Nucleus accumbens (tissue), 56 donors: ENCODE measurements around the gene AFAP1.

Source experiments
- DNase-seq, 56 donors: peaks; one replicate each; lab custom pipeline; 2025; lab: John Stamatoyannopoulos, UW

The AFAP1 gene

DNA sequence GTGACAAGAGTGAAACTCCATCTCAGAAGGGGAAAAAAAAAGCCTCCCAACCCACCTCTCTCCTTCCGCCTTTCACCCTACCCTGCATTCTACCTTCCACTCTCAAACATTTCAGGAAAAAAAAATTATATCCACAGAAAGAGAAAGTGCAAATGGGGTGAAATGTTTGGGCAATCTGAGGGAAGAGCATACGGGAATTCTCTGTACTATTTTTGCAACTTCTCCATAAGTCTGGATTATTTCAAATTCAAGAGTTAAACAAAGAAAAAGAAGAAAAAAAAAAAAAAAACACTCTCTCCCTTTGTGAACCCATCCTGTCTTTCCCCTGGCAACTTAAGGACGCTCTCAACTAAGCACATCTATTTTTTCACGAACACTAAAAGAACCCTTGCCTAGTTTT lies 41.3 kb downstream of the AFAP1 start:
- no peak for DNase-seq

DNA sequence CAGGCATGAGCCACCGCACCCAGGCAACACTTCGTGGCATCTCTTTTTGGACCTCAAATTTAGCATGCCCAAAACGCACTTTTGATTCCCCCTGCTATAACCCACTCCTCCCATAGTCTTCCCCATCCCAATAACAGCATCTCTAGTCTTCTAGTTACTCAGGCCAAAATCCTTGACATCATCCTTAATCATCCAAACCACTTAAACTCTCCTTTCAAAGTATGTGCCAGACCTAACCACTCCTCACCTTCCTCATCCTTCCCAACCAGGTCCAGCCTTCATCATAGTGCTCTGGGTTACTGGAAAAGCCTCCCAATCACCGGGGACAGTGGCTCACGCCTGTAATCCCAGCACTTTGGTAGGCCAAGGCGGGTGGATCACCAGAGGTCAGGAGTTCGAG lies 41.9 kb downstream of the AFAP1 start:
- no peak for DNase-seq

DNA sequence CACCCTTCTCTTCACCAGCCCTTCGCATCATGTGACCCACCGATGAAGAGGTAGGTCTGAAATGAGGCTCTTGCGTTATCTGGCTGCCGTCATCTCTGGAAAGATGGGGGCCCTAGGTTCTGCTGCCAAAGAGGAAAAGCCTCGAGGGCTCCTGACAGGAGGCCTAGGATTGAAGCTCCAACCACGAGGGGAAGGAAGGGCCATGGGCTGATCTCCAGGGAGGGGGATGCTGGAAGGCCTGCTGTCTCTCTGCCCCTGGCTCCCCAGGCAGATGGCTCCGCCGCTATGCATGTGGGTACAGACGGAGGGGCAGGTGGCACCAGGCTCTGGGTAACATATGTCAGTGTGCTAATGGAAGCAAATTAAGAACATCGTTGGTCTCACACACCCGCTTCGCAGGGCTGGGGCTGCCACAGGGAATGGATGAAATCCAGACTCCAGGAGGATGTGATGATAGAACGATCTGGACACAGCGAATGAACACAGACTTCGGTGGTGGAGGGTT lies 44.9 kb downstream of the AFAP1 start:
- no peak for DNase-seq

DNA sequence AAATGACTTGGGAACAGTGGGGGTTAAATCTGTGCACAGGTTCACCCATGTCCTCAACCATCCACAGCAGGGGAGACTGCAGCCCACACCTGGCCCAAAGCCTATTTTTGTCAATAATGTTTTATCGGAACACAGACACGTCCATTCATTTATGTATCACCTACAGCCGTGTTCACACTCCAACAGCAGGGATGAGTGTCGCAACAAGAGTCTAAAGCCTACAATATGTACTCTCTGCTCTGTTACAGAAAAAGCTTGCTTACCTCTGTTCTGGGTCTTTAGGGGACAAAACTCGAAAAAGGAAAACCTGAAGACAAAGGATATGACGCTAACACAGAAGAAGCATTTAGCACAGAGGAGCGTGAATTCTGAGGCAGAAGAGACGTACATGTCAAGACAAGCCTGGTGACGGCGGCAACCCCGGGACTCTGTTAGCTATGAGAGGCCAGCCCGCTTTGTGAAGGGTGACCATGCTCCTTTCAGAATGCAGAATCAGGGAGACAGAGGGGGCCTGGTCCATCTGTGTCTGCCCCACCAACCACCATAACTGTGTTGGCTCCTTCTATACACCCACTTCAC lies 45.5 kb downstream of the AFAP1 start:
- DNase-seq = no peak

DNA sequence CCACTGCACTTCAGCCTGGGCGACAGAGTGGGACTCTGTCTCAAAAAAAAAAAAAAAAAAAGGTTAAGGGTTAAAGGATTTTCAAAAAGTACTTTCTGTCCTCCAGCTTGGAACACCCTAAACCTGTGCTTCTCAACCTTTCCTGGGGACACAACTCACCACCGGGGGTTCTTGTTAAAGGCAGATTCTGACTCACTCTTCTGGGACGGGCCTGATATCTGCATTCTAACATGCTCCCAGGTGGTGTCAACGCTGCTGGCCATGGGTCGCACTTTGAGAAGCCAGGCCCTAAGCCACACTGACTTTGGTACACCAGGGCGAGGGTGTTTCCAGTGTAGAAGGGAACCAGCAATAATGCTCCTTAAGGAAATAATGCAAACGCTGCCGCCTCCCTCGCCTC lies 46.1 kb downstream of the AFAP1 start:
- no peak for DNase-seq

DNA sequence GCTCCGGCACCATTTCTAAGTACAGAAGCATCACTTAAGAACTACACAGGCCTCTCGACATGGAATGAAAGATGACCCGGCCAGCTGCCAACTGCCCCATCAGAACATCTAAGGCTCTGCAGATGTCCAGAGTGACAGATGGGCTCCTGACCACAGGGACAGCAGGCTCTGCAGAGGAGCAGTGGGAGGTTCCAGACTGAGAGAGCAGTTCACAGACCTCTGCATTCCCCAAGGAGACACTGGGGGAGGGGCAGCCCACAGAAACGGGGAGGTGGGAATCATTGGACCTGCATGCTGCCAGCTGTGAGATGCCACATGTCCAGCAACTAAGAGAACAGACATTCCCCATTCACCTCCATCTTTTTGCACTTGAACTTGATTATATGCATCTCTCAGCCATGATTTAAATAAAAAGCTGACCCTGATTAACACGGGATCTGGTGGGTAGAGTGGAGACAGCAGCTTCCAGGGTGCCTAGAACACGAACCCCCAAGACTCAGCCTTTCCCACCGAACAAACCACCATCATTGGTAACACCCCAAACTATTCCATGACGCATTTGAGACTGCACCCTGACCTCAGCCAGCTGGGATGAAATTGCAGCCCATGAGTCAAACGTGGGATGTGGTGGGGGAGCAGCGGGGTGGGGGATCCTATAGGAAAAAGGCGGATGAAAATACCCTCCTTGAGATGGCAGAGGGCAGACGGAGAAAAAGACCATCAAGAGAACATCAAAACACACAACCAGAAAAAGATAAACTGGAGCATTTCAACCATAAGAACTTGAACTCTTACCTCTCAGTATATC lies 47.2 kb downstream of the AFAP1 start:
- DNase-seq = no peak

DNA sequence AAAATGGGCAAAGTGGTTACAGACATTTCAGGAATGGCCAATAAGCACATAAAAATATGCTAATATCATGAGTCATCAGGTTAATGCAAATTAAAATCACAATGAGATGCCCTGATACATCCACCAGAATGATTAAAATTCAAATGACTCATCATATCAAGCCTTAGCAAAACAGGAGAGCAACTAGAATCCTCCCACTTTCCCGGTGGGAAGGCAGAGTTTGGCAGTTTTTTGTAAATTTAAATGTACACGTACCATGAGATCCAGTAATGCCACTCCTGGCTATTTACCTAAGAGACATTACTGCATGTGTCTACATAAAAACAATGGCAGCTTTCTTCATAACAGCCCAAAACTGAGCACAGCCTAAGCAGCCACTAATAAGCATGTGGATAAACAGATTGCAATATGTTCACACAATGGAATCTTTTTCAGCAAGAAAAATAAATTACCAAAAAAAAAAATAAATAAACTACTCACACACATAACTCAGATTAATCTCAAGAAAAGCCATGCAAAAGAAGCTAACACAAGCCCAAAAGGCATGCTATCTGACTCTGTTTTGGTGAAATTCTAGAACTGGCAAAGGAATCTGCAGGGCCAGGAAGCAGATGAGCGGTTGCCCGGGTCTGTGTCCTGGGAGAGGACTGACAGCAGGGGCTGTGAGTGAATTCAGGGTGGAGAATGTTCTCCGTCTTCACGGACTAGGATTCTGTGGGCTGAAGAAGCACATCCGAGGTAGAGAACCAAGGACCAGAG lies 48.8 kb downstream of the AFAP1 start:
- DNase-seq = no peak

DNA sequence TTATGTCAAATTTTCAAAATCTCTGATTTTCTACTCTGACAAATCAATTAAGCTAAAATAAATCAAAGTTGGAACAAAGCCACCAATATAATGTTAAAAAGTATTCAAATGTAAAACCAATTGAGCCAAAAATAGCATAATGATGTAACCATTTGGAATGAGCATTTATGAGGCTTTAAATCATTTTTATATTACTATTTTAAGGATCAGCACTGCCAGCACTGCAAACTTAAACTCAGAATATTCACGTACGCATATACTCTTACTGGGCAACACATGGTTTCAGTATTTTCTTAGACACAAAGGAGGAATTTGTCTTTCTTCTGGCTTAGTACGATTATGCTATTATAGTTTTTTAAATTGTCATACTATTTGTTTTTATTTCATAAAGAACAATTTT lies 52.2 kb downstream of the AFAP1 start:
- DNase-seq = no peak

DNA sequence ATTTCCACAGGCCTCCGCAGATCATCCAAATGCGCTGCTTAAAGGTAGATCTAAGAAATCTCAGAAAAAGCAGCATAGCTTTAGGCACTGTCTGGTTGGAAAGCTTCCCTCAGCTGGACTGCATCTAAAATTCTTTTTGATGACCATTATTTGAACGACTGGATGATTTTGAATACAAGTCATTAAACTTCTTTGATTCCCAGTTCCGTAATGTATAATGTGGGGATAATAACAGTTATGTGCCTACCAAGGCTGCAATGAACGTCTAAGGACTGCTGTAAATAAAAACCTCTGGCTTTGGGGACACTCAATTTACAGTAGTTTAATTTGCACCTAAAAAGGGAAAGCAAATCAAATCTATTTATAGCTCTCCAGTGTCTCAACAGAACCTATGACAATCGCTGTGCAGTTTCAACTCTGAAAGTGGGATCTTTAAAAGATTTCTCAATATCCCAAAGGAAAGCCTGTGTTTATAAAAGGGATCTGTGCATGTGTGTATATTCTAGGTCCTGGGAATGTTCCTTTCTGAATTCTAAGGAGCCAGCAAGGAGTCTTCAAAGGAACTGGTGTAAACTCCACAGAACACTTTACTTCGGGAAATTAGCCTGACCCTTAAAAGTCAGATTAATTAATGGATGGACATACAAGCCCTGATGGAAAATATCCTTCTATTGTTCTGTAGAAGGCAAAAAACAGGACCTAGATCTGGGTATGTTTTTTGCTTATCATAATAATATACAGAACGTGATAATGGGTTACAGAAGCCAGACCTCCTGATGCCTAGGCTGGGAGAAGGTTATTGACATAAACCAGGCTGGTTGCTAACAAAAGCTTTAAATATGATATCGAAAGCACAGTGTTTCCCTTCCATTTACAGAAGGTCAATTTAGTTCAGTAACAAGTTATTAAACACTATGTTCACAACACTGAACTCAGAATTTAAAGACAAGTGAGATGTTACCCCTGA lies 53.4 kb downstream of the AFAP1 start:
- no peak for DNase-seq

DNA sequence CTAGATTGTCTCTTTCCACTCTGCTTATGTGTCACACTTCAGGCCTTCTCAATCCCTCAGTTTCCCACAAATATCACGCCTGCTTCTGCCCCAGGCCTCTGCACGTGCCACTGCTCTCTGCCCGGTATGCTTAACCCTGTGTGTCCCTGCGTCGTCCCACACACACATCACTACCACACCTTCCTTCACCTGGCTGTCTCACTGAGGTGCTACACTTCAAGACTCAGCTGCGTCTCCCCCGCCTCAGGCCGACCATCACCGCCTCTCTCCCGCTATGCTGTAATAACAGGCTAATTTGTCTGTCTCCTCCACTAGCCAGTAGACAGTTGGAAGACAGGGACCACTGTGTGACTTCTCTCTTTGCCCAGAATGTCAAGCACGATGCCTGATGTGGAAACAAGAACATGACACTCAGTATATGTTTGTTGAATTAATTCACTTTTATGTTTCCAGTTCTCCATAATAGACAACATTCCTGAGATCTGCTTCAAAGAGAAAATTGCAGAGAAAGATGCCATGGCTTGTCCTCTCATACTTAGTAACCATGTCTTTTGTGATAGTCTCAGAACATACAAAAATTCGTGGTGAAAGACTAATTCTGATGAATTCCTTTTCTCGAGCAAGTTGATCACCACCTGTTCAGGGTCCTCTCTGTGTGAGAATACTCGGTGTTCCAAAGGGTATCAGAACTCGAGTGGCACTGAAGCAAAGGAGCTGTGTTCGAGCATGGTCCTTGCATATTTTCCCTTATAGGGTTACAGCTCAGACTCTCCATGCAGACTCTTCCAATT lies 54.2 kb downstream of the AFAP1 start:
- no peak for DNase-seq

DNA sequence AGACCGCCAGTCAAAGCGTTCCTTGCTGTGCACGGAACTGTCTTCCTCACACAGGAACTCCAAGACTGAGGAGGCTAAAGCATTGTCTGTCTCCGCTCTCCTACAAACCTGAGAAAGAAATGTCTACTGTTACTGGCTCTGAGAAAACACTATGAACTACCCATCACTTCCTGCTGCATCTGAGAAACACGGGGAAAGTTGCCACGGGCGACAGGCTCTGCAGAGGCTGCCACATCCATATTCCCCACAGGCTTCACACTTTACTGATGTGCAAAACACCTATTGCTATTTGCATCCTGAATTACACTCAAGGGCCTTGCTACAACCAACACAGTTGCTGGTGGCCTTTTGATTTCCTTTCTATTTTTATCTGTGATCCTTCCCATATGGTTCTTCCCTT lies 59.0 kb downstream of the AFAP1 start:
- peak in 3 of 56 donors; percentile 25 to 49 (median 37) for DNase-seq

DNA sequence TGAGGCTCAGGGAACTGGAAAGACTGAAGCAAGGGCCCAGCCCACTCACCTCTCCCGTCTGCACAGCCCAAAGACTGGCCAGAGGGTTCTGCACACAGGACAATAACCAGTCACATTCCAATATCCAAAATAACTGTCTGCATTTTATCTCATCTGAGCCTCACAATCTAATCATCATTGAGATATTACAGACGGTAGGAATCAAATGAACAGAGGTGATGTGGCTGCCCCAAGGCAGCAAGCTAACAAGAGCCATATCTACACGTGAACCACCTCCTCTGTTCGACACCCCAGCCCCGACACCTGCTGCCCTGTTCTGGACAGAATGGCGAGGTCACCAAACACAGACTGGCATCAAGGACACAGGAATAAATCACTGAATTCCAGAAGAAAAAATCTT lies 60.5 kb downstream of the AFAP1 start:
- no peak for DNase-seq

DNA sequence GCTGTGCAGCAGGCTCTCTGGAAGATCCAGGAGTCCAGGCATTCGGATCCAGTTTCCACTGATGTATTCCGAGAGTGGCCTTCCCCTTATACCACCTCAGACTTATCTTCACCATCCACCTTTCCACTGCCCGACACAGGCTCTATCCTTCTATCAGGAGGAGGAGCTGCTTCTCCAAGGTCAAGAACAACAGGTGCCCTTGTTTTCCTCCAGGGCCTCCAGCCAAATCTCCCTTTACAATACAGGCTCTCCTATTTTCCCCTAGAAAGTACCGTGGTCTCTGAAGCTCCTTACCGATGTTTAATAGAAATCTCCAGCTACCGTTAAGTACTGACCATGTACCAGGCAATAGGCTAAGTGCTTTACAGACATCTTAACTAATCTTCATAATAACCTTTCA lies 61.3 kb downstream of the AFAP1 start:
- no peak for DNase-seq

DNA sequence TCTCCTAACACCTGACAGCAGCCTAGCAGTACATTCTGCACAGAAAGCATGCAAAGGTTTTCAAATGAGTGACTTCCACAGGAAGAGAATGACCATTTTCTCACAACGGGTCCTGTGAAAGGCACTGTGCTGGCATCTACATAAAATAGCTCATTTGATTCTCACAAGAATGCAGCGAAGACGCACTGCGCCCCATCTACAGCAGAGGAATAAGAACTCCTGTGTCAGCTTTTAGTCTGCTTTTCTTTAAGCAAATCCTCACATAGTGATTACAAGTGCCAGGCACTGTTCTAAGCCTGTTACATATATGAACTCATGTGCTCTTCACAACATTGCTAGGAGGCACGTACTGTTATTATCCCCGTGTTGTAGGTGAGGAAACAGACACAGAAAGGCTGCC lies 62.5 kb downstream of the AFAP1 start:
- DNase-seq = no peak

DNA sequence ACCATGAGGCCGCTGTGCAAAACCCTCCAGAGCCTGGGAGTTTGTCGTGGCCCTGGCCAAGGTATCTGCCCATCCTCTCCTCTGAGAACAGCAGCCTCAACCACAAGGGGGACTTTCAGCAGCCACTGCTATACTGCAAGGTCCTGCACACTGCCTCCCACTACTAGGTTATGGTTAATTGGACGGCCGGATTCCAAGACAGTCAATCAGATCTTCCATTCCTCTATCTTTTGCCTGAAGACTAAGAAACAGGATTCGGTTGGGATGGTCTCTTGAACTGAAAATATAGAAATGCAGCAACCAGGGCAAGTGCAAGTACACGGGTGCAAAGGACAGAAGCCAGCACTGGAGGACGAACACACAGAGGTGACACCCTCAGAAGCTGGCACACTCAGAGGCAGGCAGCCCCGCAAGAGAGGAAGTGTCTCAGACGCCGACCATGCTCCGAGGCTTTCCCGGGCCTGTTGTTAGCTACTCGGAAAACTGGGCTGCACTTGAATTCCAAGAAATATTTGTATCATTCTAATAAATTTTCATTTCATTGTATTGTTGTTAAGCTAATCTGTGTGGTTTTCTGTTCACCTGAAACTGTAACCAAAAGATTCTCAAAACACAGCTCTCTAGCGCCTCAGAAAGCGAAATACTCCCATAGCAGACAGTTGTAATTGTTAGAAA lies 63.3 kb downstream of the AFAP1 start:
- no peak for DNase-seq

DNA sequence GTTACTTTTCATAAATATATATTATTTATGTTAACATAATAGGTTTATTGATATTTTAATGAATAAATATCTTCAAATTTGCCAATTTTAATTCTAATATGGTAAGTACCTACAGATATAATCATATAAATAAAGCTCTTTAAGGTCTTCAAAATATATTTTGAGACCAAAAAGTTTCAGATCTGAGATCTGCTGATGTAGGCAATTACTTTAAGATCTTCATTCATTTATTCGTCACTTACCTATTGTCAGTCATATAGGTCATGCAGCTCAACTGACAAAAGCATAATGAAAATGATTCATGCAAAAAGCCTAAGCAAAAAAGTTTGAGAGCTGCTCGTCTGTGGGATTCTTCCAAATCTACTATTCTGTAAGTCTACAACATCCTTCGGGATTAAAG lies 64.8 kb downstream of the AFAP1 start:
- DNase-seq = no peak

DNA sequence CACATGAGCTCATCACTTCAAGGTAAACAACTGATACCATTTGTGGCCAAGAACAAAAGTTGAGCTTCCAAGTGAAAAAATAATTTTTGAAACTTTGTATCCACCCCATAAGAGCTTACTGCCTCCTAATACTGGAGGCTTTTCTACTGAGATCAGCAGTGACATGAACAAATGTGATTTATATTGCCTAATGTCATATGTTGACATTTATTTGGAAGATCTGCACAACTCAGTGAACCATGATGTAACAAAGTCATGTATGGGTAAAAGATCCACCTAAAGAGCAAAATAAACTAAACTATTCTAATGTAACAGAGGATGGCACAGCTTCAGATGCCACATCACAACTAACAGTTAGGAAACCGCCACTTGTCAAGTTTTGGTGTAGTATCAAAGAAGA lies 65.8 kb downstream of the AFAP1 start:
- DNase-seq = no peak

DNA sequence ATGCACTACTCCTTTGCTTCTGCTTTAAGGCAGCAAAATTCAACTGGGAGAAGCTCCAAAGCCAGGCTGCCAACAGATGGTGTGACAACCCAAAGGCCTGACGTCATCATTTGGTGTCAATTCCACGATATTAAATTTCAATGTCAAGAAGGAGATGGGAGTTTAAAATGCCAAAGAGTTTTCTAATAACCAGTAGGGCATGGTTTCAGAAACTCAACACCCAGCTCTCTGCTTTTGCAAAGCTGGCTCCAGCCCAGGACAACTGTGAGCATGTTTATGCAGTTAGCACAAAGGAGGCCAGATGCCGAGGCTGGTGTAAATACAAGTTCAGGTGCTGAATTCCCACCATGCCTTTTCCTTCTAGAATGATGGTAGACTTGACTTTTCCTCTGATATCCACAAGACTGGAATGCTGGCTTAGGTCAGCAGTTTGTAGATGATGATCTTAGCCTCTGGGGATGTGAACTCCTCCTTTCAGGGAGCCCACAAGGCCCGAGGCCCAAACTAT lies 67.3 kb downstream of the AFAP1 start:
- peak in 3 of 56 donors; percentile 29 to 43 (median 31) for DNase-seq

DNA sequence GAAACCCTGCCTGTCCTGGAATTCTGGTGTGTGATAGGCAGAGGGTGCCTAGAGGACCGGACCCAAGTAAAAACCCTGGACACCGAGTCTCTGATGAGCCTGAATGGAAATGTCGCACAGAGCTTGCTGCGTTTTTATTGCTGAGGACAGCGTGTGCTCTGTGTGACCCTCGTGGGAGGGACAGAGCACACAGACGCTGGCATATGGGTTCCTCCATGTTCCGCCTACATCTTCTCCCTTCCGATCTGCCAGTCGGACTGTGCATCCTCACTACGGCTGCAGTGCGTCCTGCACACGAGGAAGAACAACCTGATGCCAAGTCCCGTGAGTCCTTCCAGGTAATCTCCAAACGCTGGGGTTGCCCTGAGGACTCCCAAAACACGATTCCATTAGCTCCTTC lies 68.3 kb downstream of the AFAP1 start:
- DNase-seq = no peak
